GM15510 (cell line): ENCODE data around the gene GDPD5.

Source experiments
- POLR2A ChIP-seq: IDR thresholded peaks from 3 replicates; pipeline ENCODE4 v1.6.1; 2011; ENCODE audit warnings: borderline replicate concordance; ENCODE audit not compliant: insufficient read length; ENCODE audit errors: extremely low read depth

Gene GDPD5

DNA sequence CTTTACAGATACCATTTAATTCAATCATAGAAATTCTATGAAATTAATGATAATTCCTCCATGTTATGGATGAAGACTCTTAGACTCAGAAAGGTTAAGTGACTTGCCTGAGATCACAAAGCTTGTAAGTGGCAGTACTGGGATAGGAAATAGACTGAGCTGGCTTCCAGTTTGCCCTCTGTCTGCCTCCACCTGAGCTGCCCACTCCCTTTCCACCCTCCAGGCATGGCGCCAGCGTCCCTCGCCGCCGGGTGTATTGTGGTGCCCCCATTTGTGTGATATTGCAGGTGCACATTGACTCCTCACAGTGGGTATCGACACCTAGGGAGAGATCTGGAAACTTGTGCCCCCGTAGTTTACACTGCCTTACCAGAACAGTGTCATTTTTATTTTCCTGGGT, 135.8 kb downstream of the GDPD5 start:
- TF ChIP-seq POLR2A, result no peak

DNA sequence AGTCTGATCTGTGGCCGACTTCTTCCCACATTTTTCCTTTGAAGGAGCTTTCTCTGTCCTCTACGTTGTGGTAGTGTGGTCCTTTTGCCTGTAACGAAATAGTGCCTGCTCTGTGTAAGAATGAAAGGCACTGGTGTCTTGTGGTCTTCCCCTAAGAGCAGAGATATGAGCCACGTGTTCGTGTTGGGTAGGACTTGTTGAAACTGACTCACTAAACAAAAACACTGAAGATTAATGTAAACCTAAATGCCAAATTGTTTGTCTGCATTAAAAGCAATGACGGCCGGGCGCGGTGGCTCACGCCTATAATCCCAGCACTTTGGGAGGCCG, 136.5 kb downstream of the GDPD5 start:
- no peak for TF ChIP-seq POLR2A

GRCh38 chr11:75388386-75389275, 137.1 kb downstream of the GDPD5 start:
- TF ChIP-seq POLR2A, result no peak

GRCh38 chr11:75387736-75388294, 137.9 kb downstream of the GDPD5 start:
- TF ChIP-seq POLR2A, result no peak

DNA sequence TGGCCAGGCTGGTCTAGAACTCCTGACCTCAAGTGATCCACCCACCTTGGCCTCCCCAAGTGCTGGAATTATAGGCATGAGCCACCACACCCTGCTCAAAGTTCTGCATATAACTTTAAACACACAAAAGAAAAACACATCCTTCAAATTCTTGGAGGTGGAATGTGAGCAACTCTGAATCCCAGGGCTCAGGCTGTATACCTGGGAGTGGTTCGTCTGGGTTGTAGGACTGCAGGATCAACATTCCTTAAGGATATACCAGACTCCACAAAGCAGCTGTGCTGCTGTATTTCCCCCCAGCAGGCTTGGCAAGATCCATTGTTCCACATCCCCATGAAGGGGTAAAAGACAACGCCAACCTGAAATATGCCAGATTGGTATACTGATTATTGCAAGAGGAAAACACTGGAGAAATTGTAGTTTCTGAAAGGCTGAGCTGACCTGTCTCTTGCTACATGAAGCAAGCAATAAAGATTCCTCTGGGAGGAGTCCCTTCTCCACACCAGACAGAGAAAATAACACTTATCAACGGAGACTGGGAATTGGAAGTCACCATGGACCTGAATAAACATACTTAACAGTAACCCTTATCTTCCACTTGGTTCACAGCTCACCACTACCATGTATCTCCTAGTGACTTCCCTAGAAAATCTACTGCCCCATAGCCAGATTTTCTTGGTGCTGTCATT, 138.7 kb downstream of the GDPD5 start:
- TF ChIP-seq POLR2A, result no peak
